ENCODE data around the gene SMIM32.
A peak's percentile ranks its signal among the peaks of the same experiment; 100 is the strongest.

SMIM32 gene

GRCh38 chr5:136192526-136193321, at the start of gene SMIM32:
Gene SMIM32 (minus strand): TSS chr5:136193162. CDS start chr5:136192524, 638 bp downstream.
- no peak for DNase-seq (ENCODE audit: low spot score)

DNA sequence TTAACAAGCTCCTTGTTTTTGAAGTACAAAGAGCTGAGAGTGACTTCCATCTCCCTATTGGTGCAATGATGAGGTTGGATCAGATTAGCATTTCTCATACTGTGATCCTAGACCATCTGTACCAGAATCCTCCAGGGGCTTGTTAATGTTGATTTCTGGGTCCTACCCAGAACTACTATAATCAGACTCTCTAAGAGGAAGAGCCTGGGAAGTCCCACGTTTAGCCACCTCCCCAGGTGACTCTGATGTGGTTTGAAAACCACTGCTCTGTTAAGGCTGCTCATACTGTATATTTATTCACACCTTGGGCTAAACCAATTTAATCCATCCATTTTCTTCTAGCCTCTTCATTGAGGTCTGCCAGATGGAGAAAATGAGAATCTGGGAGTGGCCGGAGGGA, 49.6 kb upstream of the SMIM32 start:
- no peak for DNase-seq (ENCODE audit: low spot score)

- no peak for DNase-seq (ENCODE audit: low spot score)
These were observed 49.2 kb upstream of the SMIM32 start for GRCh38 chr5:136242136-136242535.

GRCh38 chr5:136240894-136241293, 47.9 kb upstream of the SMIM32 start:
- DNase-seq (ENCODE audit: low spot score), result no peak

GRCh38 chr5:136236479-136237083, 43.6 kb upstream of the SMIM32 start:
- DNase-seq (ENCODE audit: low spot score), result no peak

GRCh38 chr5:136235321-136235720, 42.4 kb upstream of the SMIM32 start:
- no peak for DNase-seq (ENCODE audit: low spot score)

DNA sequence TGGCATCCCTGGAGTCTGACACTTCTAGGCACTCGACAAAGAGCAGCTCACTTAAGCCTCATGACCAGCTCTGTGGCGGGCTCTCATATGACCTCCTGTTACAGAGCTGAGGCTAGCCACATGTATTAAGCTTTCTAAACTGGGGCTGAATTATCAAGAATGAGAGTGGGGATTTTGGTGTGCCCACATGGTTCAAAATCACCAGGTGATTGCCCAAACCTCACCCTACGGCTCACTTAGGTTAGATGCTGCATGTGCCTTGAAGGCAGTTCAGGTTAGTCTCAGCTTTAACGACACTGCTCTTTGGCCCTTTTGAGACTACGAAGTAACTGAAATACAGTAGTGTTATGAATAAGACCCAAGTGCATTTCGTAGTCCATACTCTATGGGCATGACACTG, 39.4 kb upstream of the SMIM32 start:
- DNase-seq (ENCODE audit: low spot score), result no peak

GRCh38 chr5:136230176-136230575, 37.2 kb upstream of the SMIM32 start:
- DNase-seq (ENCODE audit: low spot score), result no peak

GRCh38 chr5:136228136-136228757, 35.3 kb upstream of the SMIM32 start:
- DNase-seq (ENCODE audit: low spot score), result no peak

- no peak for DNase-seq (ENCODE audit: low spot score)
These were observed 33.4 kb upstream of the SMIM32 start for GRCh38 chr5:136226401-136226800.

DNA sequence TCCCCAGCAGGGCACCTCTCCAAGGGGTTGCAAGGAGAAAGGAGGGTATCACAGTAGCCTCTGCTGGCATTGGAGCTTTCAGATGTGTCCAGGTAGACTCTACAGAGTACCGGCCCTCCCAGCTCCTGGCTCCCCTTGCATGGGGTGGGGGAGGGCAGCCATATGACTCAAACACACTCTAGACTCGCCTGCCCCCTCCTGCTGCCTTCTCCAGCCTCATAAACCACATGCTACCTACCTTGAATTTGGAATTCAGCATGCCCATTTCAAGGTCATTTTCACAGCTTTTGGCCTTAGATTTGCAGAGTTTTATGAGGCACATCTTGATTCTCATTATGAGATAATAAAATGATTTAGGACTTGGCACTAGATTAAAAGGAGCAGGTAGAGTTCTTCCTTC, 32.8 kb upstream of the SMIM32 start:
- no peak for DNase-seq (ENCODE audit: low spot score)

- DNase-seq (ENCODE audit: low spot score), result no peak
These were observed 29.7 kb upstream of the SMIM32 start for GRCh38 chr5:136222580-136223235.

DNA sequence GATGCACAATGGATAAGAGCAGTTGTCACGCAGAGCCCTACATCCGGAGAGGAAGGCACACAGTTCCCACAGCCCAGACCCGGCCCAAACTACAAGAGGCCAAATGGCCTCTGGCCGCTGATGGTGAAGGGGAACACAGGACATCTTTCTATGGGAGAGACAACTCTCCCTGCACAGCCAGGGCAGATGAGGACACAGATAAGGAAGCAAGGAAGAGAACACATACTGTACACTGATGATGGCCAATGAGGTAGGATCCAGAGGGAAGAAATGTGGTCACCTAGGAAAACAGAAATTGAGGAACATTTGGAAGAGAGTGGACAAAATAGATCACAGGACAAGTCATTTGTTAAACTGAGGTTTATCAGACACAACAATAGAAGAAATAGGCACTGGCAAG, 28.4 kb upstream of the SMIM32 start:
- no peak for DNase-seq (ENCODE audit: low spot score)

DNA sequence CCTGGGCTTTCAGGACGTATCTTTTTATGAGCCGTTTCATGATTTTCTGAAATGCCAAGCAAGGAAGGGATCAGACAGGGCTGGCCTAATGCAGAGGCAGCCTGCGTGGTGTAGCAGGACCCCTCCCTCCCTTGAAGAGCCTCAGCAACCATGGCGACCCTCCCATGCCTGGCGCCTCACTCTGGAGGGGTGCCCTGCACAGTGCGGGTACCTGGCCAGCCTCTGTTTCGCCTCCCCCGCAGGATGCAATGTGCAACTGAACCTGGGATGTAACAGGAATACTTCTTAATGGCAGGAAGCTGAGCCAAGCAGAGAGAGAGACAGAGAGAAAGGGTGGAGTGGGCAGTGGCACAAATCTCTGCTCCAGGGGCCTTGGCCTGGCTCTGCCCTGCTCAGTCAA, 23.3 kb upstream of the SMIM32 start:
- no peak for DNase-seq (ENCODE audit: low spot score)

DNA sequence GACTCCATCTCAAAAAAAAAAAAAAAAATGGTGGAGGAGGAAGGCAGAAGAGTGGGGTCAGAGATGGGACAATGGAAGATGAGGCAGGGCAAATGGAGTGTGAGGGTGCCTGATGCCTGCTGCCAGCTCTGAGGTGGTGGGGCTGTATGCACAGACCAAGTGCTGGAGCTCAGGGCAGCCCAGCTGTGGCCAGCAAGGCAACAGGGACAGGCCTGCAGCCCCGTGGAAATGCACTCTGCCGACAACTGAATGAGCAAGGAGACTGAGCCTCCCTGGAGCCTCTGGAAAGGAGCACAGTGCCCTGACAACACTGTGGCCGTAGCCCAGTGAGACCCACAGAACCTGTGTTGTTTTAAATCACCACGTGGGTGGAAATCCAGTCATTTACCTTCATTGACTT, 22.9 kb upstream of the SMIM32 start:
- DNase-seq (ENCODE audit: low spot score), result no peak

- no peak for DNase-seq (ENCODE audit: low spot score)
These were observed 21.0 kb upstream of the SMIM32 start for GRCh38 chr5:136213919-136214493.

GRCh38 chr5:136212252-136212721, 19.3 kb upstream of the SMIM32 start:
- peak; percentile 69 for DNase-seq (ENCODE audit: low spot score)

- no peak for DNase-seq (ENCODE audit: low spot score)
These were observed 18.5 kb upstream of the SMIM32 start for GRCh38 chr5:136211282-136212040.

- DNase-seq (ENCODE audit: low spot score), result no peak
These were observed 17.3 kb upstream of the SMIM32 start for GRCh38 chr5:136210259-136210658.

- no peak for DNase-seq (ENCODE audit: low spot score)
These were observed 16.5 kb upstream of the SMIM32 start for GRCh38 chr5:136209346-136209910.

DNA sequence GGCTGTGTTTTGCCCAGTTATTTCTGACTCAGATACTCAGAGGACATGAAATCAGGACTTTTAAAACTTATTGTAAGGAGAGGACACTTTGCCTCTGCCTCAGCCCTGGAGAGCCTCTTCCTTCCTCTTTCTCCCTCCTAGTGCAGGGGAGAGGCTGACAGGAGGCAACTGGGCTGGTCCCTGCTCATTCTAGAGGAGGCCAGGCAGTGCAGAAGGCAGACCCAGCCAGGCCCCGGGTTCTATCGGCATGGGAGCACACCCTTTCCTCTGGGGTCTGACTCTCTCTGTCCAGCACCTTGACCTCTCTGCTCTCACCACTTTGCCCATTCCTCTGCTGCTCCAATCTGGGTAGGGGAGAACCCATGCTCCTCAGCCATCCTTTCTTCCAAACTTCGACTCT, 16.0 kb upstream of the SMIM32 start:
- DNase-seq (ENCODE audit: low spot score), result no peak
